EH (cell line): ENCODE data around the gene CFAP58.

Experiments used
- DNase-seq: peaks from one replicate; pipeline ENCODE4 v3.0.0-alpha.2; 2015; ENCODE audit warnings: low read depth

CFAP58 gene

GRCh38 chr10:104353325-104354048 is at the start of gene CFAP58:
TSS of gene CFAP58 (plus strand) at chr10:104353833. CDS start at chr10:104353898, 65 bp downstream.
- DNase-seq = peak; percentile 91

- DNase-seq = no peak
Observed at GRCh38 chr10:104304356-104304745, 49.3 kb upstream of the CFAP58 start.

- no peak for DNase-seq
Observed at GRCh38 chr10:104304927-104305326, 48.7 kb upstream of the CFAP58 start.

GRCh38 chr10:104306897-104307296 is 46.7 kb upstream of the CFAP58 start:
- DNase-seq = no peak

- DNase-seq = no peak
Observed at GRCh38 chr10:104307576-104308438, 45.8 kb upstream of the CFAP58 start.

- DNase-seq = no peak
Observed at GRCh38 chr10:104308439-104308903, 45.2 kb upstream of the CFAP58 start.

- peak; percentile 96 for DNase-seq
Observed at GRCh38 chr10:104309980-104310978, 43.4 kb upstream of the CFAP58 start.

GRCh38 chr10:104311184-104311720 is 42.4 kb upstream of the CFAP58 start:
- no peak for DNase-seq

- no peak for DNase-seq
Observed at GRCh38 chr10:104314591-104315485, 38.8 kb upstream of the CFAP58 start.

- DNase-seq = no peak
Observed at GRCh38 chr10:104315486-104315921, 38.1 kb upstream of the CFAP58 start.

GRCh38 chr10:104316321-104317099 is 37.1 kb upstream of the CFAP58 start:
- no peak for DNase-seq

- peak; percentile 84 for DNase-seq
Observed at GRCh38 chr10:104317269-104317710, 36.3 kb upstream of the CFAP58 start.

- no peak for DNase-seq
Observed at GRCh38 chr10:104317726-104318299, 35.8 kb upstream of the CFAP58 start.

- no peak for DNase-seq
Observed at GRCh38 chr10:104318326-104318725, 35.3 kb upstream of the CFAP58 start.

GRCh38 chr10:104318810-104319741 is 34.6 kb upstream of the CFAP58 start:
- no peak for DNase-seq

GRCh38 chr10:104321226-104321625 is 32.4 kb upstream of the CFAP58 start:
- no peak for DNase-seq

GRCh38 chr10:104321725-104322415 is 31.8 kb upstream of the CFAP58 start:
- no peak for DNase-seq
